Measurements from ENCODE around the gene FLT4. TPM values are rescaled to one million over a fixed set of nuclear protein-coding genes. Genes with fewer than 3 reads are reported as not detected.

The FLT4 gene
- total RNA-seq, 1 donor from 2014 or later = 7.7 TPM

DNA sequence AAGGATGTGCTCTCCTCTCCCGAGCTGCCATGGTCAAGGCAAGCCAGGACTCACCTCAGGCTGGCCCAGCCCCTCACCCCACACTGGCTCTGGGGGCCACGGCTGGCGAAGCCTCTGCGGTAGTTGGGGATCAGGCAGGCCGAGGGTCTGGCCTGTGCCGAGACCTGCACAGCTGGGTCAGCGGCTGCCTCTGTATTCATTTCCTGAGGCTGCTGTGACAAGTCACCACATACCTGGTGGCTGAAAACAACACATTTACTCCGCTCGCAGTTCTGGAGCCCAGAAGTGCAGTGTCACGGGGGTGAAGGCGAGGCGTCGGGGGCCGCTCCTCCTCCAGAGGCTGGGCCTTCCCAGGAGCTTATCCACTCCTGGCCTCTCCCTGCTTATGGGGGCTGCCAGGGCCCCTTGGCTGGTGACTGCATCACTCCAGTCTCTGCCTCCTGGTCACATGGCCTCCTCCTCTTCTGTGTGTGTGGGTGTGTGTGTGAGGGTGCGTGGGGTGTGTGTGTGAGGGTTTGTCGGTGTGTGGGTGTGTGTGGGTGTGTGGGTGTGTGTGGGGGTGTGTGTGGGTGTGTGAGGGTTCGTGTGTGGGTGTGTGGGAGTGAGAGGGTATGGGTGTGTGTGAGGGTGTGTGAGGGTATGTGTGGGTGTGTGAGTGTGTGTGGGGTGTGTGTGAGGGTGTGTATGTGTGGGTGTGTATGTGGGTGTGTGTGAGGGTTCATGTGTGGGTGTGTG lies 54.9 kb downstream of the FLT4 start:
- DNase-seq (ENCODE audit: low spot score) = no peak
- ATAC-seq = no peak

DNA sequence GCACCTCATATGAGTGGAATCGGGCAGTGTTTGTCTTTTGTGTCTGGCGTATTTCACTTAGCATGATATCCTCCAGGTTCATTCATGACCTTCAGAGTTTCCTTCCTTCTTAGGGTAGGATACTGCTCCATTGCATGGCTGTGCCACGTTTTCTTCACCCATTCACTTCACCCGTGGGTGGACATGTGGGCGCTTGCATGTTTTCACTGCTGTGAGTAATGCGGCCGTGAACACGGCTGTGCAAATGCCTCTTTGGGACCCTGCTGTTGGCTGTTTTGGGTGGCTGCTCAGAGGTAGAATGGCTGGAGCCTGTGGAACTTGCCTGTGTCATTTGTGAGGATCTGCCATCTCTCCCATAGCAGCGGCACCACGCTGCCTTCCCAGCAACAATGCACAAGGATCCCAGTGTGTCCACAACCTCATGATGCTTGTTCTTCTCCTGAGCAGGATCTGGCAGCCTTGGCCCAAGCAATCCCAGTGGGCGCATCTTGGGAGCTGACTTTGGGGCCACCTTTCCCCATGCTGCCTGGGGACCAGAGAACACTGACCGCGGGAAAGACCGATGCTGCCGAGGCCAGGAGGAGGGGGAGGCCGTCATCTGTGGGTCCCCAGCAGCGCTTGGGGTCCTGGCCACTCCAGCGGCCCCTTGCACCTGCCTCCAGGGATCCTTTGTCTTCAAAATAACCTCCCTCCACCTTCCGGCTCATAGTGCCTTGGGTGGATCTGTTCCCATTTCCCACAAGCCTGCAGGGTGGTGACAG lies 55.8 kb downstream of the FLT4 start:
- DNase-seq (ENCODE audit: low spot score) (no peak), ATAC-seq (no peak)

DNA sequence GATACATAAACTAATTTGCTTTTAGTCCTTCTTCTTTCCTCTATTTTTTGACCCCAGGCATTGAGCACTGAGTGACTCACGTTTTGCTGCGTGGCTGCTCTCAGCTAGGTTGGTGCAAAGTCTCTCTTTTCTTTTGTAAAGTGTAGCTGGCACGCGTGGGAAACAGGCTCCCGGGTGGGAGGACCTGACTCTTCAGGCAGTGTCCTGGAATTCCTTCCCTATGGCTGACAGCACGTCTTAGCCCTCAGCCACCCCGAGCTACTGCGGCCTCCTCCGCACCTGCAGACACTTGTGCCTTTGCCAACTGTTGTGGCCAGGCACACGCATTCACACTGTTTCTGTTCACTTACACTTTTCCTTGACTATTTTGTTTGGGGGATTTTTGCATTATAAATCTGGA lies 57.2 kb downstream of the FLT4 start:
- ATAC-seq = no peak
- DNase-seq (ENCODE audit: low spot score) = no peak

DNA sequence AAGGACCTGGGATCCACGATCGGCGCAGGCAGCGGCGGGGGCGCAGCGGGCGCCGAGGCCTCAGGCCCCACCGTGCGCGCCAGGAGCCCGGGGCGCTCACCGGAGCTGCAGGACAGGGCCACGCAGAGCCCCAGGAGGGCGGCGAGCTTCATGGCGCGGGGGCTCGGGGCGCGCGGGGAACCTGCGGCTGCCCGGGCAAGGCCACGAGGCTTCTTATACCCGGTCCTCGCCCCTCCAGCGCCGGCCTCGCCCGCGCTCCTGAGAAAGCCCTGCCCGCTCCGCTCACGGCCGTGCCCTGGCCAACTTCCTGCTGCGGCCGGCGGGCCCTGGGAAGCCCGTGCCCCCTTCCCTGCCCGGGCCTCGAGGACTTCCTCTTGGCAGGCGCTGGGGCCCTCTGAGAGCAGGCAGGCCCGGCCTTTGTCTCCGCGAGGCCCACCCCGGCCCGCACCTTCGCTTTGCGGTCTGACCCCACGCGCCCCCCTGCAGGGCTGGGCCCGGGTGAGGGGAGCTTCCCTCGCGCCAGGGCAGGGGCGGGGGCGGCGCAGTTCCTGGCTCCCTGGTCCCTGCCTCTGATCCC lies 58.0 kb downstream of the FLT4 start, which contains the start of gene SCGB3A1:
SCGB3A1 (minus strand) TSS at position 189 of the 577 bp plus-strand sequence; CDS start at position 152, 37 bp downstream.
- ATAC-seq (peak; percentile 27), DNase-seq (ENCODE audit: low spot score) (no peak)

DNA sequence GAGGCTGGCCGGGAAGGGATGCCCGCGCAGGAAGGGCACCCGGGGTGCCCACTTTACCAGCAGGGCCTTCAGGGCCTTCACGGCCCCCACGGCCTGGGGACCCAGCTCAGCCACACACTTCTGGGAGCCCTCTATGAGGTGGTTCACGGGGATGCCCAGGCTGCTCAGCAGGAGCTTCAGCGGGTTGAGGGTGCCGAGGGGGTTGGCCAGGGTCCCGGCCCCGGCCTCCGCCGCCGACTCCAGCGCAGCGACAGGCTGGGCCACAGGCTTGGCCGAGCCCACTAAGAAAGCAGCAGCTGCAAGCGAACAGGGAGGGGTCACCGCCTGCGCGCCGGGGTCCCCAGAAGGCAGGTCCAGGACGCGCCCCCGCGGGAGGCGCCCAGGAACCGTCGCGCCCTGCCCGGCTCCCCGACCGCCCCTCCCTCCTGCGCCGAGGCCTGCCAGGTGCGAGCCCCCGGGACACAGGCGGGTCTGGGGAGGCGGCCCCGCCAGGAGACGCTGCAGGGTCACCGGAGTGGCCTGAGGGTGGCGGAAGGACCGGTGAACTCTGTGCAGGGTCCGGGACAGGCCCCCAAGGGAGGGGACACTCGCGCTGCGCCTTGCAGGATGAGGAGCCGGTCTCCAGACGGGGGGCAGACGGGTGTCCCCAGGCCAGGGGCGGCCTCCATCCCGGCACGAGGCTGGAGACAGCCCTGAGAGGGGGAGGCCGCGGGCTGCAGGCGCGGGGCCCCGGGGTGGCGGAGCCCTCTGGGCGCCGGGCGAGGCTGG lies 58.7 kb downstream of the FLT4 start:
- ATAC-seq = peak; percentile 8

DNA sequence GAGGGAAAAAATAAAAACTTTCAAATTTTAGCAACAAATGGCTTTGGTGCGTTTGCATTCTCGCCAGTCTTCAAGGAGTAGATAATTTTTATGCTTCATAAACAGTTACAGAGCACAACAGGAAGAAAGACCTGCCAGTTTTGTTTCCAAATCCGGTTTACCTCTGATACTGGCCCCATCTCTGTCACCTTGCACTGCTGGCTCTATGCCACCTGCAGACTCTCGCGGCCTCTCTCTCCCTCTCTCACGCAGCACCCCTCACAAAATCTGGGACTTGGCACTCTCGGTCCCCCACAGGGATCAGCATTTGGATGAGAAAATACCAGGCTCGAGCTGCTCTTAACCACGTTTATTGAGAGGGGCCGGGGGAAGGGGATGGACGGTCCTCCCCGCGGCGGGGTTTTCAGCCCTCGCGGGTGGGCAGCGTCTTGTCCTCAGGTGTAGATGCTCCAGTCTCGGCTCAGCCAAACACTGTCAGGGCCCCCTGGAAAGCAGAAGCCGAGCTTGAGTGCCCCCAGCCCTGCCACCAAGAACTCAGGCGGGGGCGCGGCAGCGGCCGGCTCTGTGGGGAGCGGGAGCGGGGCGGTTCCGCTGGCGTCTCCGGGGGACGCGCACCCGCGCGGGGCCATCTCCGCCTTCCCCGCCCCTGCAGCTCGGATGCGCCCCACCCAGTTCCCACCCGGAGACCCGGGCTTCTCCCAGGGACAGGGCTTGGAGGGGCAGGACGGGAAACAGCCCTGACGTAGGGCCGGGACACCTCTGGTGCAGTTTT lies 59.4 kb downstream of the FLT4 start:
- DNase-seq (ENCODE audit: low spot score) (peak; percentile 42), ATAC-seq (peak; percentile 34)

More for the DNA sequence above, 58.7 kb downstream of the FLT4 start:
- peak; percentile 42 for DNase-seq (ENCODE audit: low spot score)

DNA sequence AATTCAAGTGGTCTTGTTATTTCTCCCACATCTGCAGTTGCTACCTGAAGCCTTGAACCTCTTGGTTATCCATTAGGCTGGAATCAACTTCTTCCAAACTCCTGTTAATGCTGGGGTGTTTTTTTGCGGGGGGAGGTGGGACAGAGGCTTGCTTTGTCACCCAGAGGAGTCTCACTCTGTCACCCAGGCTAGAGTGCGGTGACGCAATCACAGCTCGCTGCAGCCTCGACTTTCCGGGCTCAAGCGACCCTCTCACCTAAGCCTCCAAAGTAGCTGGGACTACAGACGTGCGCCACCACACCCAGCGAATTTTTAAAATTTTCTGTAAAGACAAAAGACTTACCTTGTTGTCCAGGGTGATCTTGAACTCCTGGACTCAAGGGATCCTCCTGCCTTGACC lies 62.5 kb downstream of the FLT4 start:
- ATAC-seq (no peak), DNase-seq (ENCODE audit: low spot score) (no peak)

DNA sequence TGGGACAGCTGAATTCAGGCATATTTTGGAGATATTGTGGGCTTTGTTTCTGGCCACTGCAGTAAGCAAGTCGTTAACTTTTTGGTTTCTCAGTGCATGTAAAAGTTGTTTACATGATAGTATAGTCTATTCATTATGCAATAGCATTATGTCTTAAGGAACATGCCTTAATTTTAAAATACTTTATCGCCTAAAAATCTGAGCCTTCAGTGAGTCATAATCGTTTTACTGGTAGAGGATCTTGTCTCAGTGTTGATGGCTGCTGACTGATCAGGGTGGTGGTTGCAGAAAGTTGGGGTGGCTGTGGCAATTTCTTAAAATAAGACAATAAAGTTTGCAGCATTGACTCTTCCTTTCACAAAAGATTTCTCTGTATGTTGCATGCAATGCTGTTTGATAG lies 63.2 kb downstream of the FLT4 start:
- no peak for DNase-seq (ENCODE audit: low spot score)
- ATAC-seq = no peak

DNA sequence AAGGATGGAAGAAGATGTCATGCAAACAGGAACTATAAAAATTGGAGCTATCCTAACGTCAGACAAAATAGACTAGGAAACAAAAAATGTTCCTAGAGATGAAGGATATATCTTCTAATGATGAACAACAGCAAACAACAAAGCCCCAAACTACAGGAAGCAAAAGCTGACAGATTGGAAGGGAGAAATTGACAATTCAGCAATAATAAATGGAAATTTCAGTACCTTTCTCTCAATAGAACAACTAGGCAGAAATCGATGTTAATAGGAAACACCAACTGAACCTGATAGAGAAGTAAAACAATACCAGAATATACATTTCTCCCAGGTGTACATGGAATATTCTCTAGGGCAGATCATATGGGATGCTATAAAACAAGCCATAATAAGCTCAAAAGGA lies 65.7 kb downstream of the FLT4 start:
- ATAC-seq (no peak), DNase-seq (ENCODE audit: low spot score) (no peak)

DNA sequence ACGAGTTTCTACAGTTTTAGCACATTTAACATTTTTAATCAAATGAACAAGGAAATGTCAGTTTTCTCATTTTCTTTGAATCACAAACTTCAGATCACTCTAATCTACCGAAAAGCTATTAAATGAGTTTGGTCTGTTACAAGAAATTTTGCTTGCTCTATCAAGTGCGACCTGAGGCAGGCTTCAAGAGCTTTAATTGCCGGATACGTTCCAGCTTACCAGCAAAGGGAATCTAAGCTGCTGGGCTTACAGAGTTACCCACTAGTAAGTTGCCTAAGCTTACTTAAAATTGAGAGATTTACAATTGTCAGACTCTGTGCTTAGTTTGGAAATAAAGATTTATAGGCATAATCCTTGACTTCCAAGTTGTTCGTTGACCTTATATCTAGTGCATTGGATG lies 68.7 kb downstream of the FLT4 start:
- ATAC-seq (no peak), DNase-seq (ENCODE audit: low spot score) (no peak)

DNA sequence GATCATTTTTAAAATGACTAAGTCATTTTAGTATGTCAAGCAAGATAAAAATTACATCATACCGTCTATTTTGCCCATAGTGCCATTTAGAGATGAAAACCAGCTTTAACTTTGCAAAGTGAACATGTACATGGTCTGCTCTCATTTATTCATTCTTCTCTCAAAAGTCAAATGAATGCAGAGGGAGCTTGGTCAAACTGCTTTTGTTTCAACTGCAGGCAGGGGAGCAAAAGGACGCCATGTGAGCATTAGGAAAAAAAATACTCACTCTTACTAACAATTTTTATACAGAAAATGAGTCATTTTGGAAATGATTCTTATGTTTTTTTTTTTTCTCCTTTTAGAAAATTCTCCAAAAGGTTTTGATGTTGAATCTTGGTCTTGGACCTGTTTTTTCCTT lies 73.8 kb downstream of the FLT4 start:
- no peak for ATAC-seq
- no peak for DNase-seq (ENCODE audit: low spot score)

DNA sequence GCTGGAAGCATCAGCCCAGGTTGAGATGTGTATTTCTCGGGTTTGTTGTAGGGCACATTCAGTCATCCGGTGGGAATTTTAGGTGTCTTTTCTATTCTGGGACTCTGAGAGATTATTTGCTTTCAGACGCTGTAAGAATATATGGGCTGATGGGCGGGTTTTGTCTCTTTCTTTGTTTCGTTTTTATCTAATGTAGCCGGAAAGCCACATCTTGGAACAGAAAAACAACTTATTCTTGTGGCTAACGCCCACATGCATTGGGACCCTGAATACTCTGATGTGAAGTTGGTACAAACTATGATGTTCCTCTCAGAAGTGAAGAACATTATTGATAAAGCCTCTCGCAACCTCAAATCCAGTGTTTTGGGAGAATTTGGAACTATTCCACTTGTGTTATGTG lies 80.5 kb downstream of the FLT4 start:
- no peak for DNase-seq (ENCODE audit: low spot score)
- ATAC-seq = no peak

DNA sequence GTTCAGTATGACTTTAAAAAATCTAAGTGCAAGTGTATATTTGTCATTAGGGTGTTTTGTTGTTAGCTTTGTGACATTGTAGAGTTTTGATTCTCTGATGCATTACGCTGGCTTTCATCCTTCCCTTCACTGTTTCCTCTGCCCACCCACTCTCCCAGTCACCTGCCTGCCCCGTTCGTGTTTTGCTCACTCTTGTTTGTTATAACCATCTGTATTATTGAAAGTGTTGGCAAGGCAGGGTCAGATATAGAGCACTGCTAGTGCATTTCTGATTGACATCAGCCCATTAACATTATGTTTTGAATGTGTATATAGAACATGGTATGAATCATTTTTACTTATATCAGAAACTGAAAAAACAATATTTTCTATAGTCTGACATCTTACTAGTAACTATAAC lies 85.4 kb downstream of the FLT4 start:
- ATAC-seq = no peak
- DNase-seq (ENCODE audit: low spot score) = no peak

DNA sequence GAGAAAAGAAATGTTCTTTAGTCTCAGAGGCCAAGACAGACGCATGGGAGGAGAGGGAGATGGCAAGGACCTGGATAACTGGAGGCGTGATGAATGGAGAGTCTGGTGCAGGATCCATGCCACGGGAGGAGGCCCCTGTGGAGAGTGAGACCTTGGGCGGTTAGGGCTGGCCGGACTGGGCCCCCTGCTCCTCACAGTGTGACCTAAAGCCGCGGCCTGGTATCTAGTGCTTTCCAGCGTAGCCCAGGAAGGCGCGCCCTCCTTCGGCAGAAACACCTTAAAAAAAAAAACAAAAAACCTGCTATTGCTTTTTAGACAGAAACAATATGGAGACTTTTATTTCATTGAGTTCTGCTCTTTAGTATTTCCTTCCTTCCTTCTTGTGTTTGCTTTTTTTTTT lies 91.2 kb downstream of the FLT4 start:
- DNase-seq (ENCODE audit: low spot score) (no peak), ATAC-seq (no peak)

DNA sequence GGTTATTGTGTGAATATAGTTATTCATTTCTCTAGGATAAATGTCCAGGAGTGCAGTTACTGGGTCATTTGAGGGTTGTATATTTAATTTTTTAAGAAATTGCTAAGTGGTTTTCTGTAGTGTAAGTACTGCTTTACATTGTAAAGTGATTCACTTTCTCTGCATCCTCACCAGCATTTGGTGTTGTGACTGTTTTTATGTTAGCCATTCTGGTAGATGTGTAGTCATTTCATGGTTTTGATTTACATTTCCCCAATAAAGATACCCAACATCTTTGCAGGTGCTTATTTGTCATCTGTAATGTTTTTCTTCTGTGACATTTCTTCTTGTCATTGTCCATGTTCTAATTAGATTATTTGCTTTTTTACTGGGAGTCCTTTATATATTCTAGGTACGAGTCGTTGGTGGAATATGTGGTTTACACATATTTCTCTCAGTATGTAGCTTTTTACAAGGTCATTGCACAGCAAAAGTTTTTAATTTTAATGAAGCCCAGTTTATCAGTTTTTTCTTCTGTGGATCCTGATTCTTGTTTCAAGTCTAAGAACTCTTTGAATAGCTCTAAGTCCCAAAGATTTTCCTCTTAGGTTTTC lies 92.1 kb downstream of the FLT4 start:
- DNase-seq (ENCODE audit: low spot score) = no peak
- ATAC-seq = no peak

DNA sequence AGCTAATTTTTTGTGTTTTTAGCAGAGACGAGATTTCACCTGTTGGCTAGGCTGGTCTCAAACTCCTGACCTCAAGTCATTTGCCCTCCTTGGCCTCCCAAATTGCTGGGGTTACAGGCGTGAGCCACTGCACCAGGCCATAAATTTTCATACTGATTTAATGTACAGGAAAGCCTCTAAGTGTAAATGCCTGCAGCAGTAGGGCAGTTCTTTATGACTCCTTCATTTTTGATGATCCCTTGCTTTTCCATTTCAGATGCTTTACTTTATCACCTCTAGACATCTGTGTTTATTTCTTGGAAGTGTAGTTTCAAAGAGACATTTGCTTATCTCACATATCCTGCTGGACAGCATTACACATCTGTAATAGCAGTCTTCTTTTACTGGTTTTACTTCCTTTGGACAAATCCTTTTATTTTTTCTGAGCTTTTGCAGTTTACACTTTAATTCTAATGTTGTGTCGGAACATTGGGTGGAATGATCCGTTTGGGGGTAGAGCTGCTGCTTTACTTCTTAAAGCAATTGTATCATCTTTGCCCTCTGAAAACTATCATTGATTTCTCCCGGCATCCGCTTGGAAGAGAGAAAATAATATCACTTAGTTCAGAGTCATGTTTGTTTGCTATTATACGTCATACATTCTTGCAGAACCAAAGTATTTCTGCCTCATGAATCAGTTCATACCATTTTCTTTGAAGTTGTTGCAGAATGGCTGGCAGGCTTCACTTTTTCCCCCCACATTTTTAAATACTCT lies 94.1 kb downstream of the FLT4 start:
- DNase-seq (ENCODE audit: low spot score) (no peak), ATAC-seq (no peak)

DNA sequence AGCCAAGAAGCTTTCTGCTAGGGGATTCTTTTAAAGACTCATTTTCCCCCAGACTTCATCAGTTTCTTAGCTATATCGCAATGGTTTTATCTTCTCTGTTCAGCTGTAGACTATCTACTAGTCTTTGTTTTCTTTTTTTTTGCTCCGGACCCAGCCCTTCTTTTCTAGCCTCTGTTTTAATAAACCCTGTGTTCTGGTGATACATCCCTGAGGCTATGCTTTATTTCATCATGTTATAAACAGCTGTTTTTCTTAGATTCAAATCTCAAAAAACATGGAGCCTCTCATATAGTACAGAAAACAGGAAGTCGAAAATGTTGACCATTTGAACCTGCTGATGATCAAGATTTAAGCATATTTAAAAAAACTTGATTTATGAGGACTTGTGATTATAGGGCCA lies 95.9 kb downstream of the FLT4 start:
- no peak for ATAC-seq
- DNase-seq (ENCODE audit: low spot score) = no peak

Data from left lobe of liver (tissue), 2 donors.